Smooth muscle cell of the brain vasculature (primary cell): ENCODE data around the gene SLX9.

Source experiments
- DNase-seq: peaks from one replicate; pipeline ENCODE4 v3.0.0-alpha.2; 2012; ENCODE audit warnings: low read depth, low spot score

SLX9 gene

DNA sequence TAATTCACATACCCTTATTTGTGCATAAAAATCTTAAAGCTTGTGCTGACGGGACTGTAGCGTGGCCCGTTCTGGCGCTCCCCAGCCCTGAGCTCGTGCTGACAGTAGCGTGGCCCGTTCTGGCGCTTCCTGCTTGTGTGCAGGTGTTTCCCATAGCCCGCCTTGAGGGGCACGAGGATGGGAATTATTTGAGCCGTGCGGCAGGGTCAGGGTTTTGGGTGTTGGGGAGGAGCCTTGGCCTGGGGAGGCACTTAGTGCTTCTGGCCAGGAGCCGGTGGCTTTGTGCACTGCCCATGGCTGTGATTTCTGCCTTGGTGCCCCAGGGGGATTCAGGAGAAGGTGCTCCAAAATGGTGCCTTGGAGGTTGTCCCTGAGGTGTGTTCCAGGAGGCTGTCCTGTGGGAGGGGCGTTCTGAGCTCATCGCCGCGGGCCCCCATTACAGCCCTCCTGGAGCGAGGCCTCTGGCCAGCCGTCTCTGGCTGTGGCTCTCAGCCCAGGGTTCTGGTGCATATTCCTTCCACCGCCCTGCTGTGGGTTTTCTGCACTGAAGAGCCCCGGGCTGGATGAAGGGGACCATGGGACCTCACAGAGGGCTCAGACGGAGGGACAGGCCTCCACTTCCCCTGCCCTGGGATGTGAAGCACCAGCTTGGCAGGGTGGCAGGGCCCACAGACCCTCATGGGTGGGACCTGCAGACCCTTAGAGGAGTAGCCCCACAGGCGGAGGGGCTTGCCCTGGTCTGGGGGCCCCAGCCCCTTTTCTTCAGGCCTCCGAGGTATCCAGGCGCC lies 6.6 kb downstream of the SLX9 start:
- no peak for DNase-seq

DNA sequence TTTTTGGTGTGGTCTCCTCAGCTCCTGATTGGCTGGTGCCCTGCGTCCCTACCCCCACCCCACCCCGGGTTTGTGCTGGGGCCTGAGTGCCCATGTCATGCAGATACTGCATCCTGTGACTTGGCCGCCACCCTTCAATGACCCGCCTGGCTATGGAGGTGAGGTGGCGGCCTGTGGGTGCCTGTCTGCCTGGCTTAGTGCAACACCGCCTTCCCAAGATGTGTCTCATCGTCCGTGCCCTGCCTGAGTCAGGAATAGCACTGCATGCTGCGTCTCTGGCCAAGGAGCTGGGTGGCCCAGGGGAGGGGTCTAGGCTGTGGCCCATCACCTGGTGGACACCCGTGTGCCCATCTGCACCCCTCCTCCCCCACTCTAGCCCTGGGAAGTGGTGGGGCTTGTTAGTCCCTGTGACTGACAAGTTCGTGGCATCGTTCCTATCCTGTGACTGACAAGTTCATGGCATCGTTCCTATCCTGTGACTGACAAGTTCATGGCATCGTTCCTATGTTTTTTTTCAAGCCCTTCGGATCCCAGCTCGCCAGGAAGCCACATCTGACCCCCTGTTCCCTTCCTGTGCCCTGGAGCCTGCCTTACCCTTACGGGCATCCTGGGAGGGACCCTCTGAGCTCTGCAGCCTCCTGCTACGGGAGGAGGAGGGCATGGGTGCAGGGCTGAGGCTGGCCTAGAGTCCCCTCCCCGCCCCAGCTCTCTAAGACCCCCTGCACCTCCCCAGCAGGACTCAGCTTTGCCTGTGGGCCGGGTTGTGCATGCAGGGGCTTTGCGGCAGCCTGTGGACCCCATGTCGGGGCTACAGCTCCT lies 7.5 kb downstream of the SLX9 start:
- DNase-seq, result no peak

DNA sequence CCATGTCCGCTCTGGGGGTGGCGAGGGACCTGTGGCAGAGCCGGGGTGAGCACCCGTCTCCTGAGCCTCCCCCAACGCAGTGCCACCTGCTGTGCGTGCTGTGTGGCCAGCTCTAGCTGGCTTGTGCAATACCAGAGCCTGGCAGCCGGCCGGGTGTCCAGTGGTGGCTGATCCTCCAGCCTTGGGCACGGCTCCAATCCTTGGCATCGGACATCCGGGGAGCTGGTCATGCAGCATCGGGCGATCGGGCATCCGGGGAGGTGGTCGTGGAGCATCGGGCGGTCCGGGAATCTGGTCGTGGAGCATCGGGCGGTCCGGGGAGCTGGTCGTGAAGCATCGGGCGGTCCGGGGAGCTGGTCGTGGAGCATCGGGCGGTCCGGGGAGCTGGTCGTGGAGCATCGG lies 8.1 kb downstream of the SLX9 start:
- no peak for DNase-seq

DNA sequence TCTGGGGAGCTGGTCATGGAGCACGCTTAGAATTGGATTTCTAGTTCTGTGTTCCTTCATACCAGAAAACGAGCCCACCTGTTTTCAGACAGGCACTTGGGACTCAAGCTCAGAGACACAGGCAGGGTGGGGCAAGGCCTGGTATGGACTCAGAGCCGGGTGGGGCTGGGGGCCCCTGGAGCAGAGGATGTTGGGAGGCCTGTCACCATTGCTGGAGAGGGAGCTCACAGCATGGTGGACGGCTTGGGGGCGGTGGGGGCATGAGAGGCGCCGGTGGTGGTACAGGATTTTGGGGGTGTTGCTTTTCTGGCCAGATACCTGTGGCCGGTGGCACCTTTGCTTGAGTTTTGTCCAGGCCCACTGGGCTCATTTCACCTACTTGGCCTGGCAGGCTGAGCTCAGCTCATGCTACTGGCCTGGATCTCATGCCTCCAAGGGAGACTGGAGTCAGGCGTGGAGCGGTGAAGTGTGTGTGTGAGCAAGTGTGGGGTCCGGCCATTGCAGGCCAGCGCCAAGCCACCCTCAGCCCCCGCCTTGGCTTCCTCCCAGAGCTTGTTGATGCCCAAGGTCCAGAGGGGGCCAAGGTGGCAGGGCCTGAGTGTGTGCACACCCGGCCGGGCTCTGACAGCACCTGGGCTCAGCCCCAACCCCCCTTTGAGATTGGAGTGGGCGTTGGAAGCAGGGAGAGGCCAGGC lies 8.7 kb downstream of the SLX9 start:
- no peak for DNase-seq

DNA sequence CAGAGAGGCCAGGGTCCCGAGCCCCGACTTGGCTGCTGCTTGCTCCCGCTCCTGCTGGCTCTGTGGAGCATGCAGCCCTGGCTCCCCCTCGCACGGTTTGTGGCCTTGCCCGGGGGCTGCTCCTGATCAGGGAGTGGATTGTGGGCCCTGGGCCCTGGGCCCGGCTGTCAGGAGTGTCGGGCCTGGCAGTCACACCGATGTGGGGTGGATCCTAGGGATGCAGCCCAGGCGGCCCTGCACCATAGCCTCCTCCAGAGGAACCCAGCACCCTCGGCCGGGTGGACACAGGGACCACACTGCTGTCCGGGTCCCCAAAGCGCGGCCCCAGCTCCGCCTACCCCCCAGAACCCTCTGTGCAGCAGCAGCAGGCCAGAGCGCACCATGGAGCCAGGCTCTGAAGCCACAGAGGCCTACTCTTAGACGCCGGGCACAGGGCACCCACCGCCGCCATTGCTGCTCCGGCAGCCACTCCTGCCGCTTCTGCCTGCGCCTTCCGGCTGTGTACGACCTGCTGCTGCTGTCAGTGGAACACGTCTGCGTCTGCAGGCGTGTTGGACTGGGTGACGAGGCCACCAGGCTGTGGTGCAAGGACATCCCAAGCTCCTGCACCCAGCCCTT lies 9.4 kb downstream of the SLX9 start:
- no peak for DNase-seq

DNA sequence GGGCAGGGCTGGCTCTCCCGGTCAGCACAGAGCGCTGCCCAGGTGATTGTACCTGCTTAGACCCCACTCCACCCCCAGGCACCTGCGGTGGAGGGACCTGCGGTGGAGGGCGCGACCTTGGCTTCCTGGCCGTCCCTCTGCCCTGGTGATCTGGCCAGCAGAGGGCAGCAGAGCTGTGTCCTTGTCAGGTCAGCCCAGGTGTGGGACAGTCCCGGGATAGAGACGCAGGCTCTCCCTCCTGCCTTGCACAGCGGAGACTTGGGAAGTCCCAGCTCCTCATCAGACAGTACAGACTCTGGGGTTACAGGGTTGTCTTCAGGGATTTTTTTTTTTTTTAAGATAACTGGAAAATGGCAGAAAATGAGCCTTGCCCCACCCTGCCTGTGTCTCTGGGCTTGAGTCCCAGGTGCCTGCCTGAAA lies 10.0 kb downstream of the SLX9 start:
- DNase-seq, result no peak

DNA sequence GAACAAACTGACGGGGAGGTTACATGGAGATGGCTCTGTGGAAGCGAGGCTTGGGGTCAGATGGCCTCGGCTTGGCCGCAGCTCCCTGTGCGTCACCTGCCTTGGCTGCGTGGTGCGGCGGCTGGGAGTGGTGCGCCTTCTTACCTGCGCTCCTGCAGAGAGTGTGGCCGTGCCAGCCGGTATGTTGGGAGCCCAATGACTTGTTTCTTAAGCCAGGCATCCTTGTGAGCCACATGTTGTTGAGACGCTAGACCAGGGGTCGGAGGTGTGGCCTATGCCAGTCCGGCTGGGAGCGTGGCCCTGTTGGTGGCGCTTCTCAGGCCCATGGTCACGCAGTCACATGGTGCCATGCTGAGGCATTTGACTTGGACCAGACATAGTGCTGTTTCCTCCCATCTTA lies 10.5 kb downstream of the SLX9 start:
- no peak for DNase-seq

DNA sequence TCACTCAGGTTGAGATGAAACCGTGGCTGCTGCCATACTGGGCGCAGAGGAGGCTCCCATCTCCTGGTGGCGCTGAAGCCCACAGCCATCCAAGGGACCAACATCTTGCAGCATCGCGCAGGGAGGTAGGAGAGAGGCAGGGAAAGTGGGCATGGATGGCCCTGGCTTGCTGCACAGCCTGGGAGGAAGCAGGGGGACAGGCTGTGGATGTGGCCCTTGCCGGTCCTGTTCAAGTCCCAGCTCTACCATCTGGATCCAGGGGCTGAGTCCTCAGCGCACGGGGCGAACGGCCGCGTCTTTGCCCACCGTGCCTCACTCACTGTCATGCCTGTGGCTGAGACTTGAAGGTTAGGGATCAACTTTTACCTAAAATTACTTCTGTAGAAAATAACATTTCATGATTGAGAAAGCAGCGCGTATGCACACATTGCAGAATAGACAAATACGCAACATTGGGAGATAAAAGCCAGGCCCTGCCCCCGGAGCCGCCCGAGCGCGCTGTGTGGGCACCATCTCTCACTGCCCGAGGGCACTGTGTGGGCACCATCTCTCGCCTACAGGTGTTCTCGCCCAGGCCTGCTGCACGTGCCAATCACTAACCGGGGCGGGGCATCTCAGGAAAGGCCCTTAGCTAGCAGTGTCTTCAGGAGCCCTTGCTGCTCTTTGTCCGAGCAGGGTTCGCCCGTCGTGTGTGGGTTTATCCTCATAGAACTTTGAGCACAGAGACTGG lies 11.5 kb downstream of the SLX9 start:
- no peak for DNase-seq

DNA sequence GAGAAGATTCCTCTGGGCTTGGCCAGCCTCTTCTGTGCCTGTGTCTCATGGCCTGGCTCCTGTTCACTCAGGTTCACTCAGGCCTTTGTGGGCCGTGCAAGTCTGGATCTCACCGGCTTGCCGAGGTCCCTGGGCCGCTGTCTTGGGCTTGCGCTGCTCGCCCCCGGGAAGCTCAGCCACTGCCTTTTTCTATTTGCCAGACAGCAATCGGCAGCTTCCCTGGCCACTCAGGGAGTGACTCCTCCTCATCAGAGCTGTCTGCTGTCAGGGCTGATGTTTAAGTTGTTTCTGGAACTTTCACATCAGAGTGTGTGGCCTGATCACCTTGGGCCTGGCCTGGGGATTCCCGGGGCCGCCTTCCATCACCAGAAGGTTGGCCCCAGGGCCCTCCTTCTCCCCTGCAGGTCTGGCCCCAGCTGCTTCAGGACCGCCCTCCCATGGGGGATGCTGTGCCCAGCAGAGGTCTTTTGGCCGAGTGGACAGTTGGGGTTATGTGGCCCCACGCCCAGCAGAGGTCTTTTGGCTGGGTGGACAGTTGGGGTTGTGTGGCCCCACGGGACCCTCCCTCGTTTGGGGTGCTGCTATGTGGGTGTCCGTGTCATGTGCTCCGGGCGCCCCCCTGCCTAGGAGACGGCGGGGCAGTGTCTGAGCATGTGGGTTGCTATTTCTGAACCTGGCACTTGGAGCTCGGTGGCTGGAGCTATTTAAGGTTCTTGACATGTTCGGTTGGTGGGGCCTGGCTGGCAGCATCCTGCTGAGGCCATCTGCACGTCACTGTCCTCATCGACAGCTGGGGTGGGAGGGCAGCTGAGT lies 12.5 kb downstream of the SLX9 start:
- DNase-seq, result no peak

DNA sequence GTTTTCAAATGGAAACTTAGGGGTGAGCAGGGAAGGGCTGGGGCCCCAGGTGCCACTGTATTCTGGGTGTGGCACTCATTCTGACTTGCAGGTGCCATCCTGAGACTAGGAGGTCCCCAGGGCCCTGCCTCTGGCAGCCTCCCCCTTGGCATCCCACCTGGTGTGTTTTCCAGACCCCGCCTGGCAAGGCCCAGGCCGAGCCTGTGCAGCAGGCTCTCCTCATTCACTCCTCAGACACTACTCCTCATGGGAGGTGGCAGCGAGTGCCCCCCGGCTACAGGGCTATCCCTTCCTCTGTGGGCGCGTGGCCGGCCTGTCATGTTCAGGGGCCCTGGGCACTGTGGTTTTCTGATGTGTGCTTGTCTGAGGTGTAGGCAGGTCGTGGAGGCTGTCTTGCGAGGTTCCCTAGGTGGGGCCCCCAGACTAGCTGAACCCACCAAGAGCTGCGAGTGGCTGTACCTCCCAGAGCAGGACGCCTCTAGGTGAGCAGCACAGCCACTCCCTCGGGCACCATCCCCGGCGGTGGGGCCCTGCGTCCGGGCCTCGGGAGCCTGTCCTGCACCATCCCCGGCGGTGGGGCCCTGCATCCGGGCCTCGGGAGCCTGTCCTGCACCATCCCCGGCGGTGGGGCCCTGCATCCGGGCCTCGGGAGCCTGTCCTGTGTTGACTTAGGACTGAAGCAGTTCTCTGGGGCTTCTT lies 13.2 kb downstream of the SLX9 start:
- no peak for DNase-seq

DNA sequence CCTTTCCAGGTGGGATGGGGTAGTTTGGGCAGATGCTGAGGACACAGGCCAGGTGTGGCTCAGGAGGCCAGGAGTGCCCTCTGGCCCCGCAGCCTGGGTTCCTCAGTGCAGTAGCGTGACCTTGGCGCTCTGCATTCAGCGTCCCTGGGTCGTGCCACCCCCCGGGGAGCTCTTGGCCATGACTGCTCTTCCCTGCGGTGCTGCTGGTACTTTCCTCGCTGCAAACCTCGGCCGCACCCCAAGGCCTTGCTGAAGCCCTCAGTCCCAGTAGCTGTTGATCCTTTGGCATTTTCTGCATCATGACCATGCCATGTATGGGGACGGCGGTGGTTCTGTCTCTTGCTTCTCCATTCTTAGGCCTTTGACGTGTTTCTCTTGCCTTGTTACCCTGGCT lies 13.8 kb downstream of the SLX9 start:
- DNase-seq, result no peak

DNA sequence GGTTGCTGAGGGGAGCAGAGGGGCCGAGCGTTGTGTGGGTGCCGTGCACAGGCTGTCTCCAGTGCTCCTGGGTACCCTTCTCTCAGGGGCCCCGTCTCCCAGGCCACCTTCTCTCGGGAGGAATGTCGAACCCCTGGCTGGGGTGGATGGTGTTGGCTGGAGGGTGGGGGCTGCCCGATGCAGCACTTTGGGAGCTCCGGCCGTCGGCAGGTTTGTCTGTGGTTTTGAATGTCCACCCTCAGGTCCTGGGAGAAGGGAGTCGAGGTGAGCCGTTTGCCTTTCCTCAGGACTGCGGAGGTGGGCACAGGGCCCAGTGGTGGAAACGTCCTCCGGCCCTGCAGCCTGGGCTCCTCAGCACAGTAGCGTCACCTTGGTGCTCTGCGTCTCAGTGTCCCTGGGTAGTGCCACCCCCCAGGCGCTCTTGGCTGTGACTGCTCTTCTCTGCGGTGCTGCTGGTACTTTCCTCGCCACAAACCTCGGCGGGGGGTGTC lies 14.5 kb downstream of the SLX9 start:
- no peak for DNase-seq

DNA sequence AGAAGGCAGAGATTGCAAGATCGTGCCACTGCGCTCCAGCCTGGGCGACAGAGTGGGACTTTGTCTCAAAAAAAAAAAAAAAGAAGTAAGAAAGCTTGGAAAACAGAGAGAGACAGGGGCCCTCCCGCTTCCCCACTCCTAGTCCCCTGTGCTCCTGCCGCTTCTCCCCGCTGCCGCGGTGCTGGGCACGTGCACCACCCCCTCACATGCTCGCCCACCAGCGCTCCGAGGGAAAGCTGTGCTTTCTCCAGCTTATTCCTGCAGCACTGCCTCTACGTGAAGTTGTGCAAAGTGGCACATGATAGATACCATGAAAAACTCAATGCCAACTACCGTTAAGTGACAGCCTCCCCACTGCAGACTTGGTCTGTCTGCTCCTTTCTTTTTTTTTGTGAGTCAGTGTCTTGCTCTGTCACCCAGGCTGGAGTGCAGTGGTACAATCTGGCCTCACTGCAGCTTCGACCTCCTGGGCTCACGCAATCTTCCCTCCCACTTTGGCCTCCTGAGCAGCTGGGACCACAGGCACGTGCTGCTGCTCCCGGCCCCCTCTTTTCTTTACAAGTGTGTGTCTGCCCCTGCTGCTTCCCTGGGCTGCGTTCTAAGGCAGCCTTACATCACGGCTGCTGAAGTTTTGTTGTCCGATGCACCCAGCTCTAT lies 15.4 kb downstream of the SLX9 start:
- DNase-seq, result no peak

DNA sequence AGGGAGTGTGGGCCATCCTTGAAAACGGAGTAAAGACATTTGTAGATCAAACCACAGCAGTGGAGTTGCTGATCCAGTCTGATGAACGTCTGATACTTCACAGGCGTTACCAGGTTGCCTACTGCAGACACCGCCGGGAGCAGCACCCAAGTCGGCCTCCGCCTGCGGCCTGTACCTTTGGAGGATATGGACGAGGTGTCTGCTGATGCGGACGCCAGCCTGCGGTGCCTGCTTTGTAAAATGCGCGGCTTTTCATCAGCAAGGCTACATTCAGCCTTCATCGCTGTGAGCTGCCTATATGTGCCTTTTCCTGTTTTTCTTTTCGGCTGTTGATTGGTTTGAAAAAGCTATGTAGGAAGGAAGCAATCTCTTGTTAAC lies 16.0 kb downstream of the SLX9 start:
- DNase-seq, result no peak

DNA sequence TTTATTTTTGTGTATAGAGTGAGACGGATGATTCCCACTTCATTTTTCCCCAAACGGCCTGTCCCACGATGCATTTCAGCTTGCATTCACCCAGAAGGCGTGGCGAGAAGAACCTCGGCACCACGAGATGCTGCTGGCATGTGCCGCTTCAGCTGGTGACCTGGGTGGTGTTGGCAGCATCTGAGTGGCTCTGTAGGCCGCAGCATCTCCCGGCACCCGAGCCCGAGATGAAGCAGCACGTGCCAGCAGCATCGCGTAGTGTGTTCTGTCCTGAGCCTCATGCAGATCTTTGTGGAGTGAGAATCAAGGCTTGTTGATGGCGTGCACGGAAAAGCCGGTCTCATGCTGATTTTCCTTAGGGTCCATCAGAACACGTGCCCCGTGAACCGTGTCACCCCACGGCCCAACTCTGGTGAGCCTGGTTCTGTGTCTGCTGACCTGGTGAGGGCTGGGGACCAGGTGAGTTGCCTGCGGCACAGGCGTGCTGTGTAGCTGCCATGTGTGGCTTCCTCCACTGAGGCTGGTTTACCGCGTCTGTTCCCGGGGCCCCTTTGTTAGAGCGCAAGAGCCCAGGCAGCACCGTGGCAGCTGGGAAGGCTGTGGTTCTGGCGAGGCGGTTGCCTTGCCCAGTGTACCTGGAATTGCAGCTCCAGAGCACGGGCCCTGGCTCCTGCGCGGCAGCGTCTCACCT lies 16.7 kb downstream of the SLX9 start:
- no peak for DNase-seq

DNA sequence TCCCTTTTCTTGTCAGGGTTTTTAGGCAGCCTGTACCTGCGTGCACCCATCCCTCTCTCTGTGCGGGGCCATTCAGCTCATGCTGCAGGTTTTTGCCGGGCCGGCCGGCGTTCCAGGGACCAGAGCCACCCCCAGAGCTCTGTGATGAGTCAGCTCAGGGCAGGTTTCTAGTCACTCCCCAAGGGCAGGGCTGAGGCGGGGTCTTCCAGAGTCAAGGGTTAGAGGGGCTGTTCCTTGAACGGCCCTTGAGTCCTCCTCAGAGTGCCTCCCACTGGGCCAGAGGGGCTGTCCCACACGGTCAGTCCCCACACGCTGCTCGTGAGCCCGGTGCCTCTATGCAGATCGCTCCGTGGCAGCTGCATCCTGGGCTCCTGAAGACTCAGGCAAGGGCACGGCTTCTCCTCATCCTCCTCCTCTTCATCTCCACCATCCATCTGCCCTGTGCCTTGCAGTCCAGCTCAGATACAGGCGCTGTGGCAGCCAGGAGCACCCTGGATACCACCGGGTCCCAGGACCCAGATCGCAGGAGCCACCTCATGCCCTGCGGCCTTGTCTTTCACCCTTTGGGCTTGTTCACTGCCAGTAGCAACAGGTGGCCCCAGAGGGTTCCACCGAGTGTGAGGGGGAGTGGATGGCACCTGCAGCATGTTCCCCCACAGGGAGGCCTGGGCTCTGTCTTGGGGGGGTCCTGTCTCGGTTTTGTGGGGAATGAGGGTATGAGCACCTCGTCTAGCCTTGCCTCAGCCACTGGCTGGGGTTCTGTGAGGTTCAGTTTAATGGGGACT lies 17.4 kb downstream of the SLX9 start:
- DNase-seq, result no peak

DNA sequence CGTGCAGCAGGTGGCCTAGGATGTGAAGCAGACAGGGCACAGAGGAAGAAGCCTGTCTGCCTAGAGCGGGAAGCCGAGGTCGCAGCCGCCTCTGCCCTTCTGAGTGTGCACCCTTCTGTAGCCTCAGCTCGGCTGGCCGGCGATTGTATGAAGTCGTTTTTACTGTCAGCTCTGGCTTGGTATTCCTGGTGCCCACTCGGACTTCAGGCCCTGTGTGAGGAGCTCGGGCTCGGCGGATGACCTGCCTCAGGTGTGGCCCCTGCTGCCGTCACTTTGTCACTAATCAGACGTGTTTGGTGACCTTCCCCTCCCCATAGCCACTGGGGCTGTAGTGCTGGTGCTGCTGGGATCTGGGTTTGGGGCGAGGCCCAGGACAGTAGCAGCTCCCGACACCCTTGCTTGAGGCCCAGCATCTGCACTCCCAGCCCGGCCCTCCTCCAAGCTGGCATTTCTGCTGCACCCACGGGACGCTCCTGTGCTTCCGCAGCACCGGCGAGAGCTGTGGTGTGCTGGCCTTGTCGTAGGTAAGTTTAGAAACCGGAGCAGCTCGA lies 18.1 kb downstream of the SLX9 start:
- DNase-seq, result no peak
